MCF 10A (cell line): ENCODE data around the gene SRSF5. TPM values are rescaled to one million over a fixed set of nuclear protein-coding genes. Genes with fewer than 3 reads are reported as not detected.

Experiments
- BruUV-seq: library from RNA; stranded (reverse); fragments of 400-500 nt; replicated peaks from 2 replicates; lab custom pipeline; 2021; lab: Mats Ljungman, UMichigan
- CTCF ChIA-PET: fragments of 300-600 bp; sonication (Branson Sonifier 250); formaldehyde crosslinking; extraction: SDS; loops from one replicate; lab custom pipeline; 2021; ENCODE audit warnings: antibody characterized with exemption, inconsistent platforms; lab: Yijun Ruan, JAX
- POLR2A ChIA-PET: fragments of 300-600, 350-650 bp; sonication (Branson Sonifier 250); formaldehyde crosslinking; extraction: SDS; loops from one replicate; lab custom pipeline; 2020; ENCODE audit warnings: antibody characterized with exemption, inconsistent platforms; lab: Yijun Ruan, JAX
- DNase-seq: peaks from one replicate; pipeline ENCODE4 v3.0.0-alpha.2; 2018; ENCODE audit not compliant: unreplicated experiment
- H3K27ac Mint-ChIP-seq: one replicate; pipeline ENCODE4 v1.8.0; 2022; ENCODE audit warnings: mild to moderate bottlenecking, low read depth, mixed read lengths; ENCODE audit not compliant: unreplicated experiment
- H3K27me3 Mint-ChIP-seq: one replicate; pipeline ENCODE4 v1.8.0; 2022; ENCODE audit warnings: mixed read lengths; ENCODE audit not compliant: insufficient read depth, unreplicated experiment
- H3K36me3 Mint-ChIP-seq: one replicate; pipeline ENCODE4 v1.8.0; 2022; ENCODE audit warnings: mild to moderate bottlenecking, moderate library complexity, mixed read lengths; ENCODE audit not compliant: insufficient read depth, unreplicated experiment
- H3K4me1 Mint-ChIP-seq: one replicate; pipeline ENCODE4 v1.8.0; 2022; ENCODE audit warnings: mixed read lengths; ENCODE audit not compliant: insufficient read depth, unreplicated experiment
- H3K4me3 Mint-ChIP-seq: one replicate; pipeline ENCODE4 v1.8.0; 2022; ENCODE audit warnings: mild to moderate bottlenecking, moderate library complexity, mixed read lengths; ENCODE audit not compliant: unreplicated experiment
- H3K9me3 Mint-ChIP-seq: one replicate; pipeline ENCODE4 v1.8.0; 2022; ENCODE audit warnings: mixed read lengths; ENCODE audit not compliant: unreplicated experiment
- intact Hi-C: fragments of 100-400 bp; cut with micrococcal nuclease; formaldehyde crosslinking; loops from 2 replicates; pipeline ENCODE4 v1.14.1; 2022
- total RNA-seq: library from RNA; stranded (reverse); gene quantifications from 2 replicates; pipeline ENCODE4 v1.2.3, GENCODE V29; 2022
- TF ChIP-seq, protein P1 (sequence below): fragments of 200-600 bp; IDR thresholded peaks from one replicate; pipeline ENCODE4 v1.8.0; 2022; ENCODE audit warnings: antibody characterized with exemption, mild to moderate bottlenecking; ENCODE audit not compliant: unreplicated experiment

The SRSF5 gene
- total RNA-seq, 1 experiment from 2014 or later, result 281 TPM

DNA sequence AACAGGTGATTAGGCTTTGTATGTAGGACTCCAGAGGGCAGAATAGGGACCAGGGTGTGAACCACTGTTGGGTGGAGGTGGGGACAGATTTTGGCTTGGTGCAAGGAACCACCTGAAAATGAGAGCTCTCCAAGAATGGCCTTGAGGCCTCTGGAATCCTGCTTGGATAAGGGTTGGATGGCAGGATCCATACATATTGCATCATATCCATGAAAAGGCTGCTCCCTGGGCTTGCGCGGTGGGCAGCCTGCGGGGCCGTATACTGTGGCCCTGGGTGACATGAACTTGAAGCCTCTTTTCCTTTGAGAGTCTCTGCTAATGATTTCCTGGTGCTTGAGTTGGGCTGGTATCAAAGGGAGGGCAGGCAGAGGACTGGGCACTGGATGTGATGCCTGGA is 31.4 kb downstream of the SRSF5 start:
- ChIA-PET CTCF (no interaction called here), POLR2A (no interaction called here)
- Mint-ChIP-seq H3K4me3 (no peak overlapping the region), H3K27me3 (no peaks in the 10 kb centered on the region), H3K27ac (no peak overlapping the region), H3K4me1 (no peaks in the 10 kb centered on the region), H3K36me3 (no peaks in the 10 kb centered on the region), H3K9me3 (peaks cover 6% of the 10 kb centered on the region)
- BruUV-seq, result no TSS peak
- TF ChIP-seq, protein P1, sequence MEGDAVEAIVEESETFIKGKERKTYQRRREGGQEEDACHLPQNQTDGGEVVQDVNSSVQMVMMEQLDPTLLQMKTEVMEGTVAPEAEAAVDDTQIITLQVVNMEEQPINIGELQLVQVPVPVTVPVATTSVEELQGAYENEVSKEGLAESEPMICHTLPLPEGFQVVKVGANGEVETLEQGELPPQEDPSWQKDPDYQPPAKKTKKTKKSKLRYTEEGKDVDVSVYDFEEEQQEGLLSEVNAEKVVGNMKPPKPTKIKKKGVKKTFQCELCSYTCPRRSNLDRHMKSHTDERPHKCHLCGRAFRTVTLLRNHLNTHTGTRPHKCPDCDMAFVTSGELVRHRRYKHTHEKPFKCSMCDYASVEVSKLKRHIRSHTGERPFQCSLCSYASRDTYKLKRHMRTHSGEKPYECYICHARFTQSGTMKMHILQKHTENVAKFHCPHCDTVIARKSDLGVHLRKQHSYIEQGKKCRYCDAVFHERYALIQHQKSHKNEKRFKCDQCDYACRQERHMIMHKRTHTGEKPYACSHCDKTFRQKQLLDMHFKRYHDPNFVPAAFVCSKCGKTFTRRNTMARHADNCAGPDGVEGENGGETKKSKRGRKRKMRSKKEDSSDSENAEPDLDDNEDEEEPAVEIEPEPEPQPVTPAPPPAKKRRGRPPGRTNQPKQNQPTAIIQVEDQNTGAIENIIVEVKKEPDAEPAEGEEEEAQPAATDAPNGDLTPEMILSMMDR, result no peak
- intact Hi-C loops, result no loop called here
- DNase-seq, result no peak

DNA sequence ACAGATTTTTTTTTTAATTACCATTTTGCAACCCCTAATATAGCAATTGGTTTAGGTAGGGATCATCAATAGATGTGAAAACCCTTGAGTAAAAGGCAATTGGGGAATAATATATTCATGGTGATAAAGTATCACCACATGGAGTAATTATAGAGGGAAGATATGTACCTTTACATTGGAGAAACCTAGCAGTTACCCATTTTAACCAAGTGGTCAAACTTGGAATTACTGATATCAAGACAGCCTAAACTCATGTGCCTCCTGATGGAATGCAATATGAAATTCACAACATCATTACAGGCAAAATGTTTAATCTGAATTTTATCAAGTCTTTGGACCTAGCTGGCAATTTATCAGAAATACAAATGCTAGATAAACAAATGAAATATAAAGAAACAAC is 36.8 kb downstream of the SRSF5 start:
- Mint-ChIP-seq H3K4me1 (no peaks in the 10 kb centered on the region), H3K27ac (no peak overlapping the region), H3K9me3 (peaks cover 6% of the 10 kb centered on the region), H3K27me3 (no peaks in the 10 kb centered on the region), H3K36me3 (no peaks in the 10 kb centered on the region), H3K4me3 (no peak overlapping the region)
- CTCF ChIA-PET, result interaction anchor here (0.6 to 2.0 kb wide), 7 partner anchors 10 to 1055 kb away, joined by 3 to 7 read pairs (median 3); no protein-coding TSS in a partner anchor
- intact Hi-C loops, result no loop called here
- TF ChIP-seq, protein P1, result no peak
- POLR2A ChIA-PET, result no interaction called here
- DNase-seq, result peak; percentile 17
- BruUV-seq, result no TSS peak

DNA sequence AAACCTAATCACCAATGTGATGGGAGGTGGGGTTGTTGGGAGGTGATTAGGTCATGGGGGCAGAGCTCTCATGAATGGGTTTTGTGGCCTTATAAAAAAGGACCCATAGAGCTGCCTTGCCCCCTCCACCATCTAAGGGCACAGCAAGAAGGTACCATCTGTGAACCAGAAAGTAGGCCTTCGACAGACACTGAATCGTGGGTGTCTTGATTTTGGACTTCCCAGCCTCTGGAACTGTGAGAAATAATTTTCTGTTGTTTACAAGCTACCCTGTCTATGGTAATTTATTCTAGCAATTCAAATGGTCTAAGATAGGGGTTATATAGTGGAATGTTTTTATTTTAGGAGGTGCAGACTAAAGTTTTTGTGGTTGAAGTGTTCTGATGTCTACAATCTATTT is 38.0 kb downstream of the SRSF5 start:
- POLR2A ChIA-PET, result interaction anchor here (0.7 kb wide), 2 partner anchors 223 to 360 kb away, joined by 3 read pairs; no protein-coding TSS in a partner anchor
- CTCF ChIA-PET, result interaction anchor here (0.5 to 2.0 kb wide), 4 partner anchors 23 to 780 kb away, joined by 3 to 7 read pairs (median 4); no protein-coding TSS in a partner anchor
- Mint-ChIP-seq H3K36me3 (no peaks in the 10 kb centered on the region), H3K4me3 (no peak overlapping the region), H3K9me3 (peaks cover 6% of the 10 kb centered on the region), H3K4me1 (no peaks in the 10 kb centered on the region), H3K27ac (no peak overlapping the region), H3K27me3 (no peaks in the 10 kb centered on the region)
- BruUV-seq, result no TSS peak
- no peak for DNase-seq
- TF ChIP-seq, protein P1, result no peak
- intact Hi-C loops, result no loop called here

DNA sequence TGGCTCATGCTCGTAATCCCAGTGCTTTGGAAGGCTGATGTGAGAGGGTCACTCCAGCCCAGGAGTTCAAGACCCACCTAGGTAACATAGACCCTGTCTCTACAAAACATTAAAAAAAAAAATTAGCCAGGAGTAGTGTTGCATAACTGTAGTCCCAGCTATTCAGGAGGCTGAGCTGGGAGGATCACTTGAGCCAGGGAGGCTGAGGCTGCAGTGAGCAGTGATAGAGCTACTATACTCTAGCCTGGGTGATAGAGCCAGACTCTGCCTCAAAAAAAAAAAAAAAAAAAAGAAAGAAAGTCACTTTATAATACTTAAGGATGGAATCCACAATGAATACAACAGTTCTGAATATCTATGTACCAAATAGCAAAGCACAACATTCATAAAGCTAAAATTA is 40.2 kb downstream of the SRSF5 start:
- POLR2A ChIA-PET, result no interaction called here
- no peaks in the 10 kb centered on the region for H3K4me1 Mint-ChIP-seq
- H3K36me3 Mint-ChIP-seq, result no peaks in the 10 kb centered on the region

More for the DNA sequence above, 40.2 kb downstream of the SRSF5 start:
- DNase-seq, result no peak
- no peaks in the 10 kb centered on the region for H3K27me3 Mint-ChIP-seq
- H3K4me3 Mint-ChIP-seq, result no peak overlapping the region
- no peaks in the 10 kb centered on the region for H3K9me3 Mint-ChIP-seq
- H3K27ac Mint-ChIP-seq, result peak overlapping the region; percentile 47
- intact Hi-C loops, result no loop called here
- CTCF ChIA-PET, result interaction anchor here (0.6 to 2.2 kb wide), 4 partner anchors 11 to 651 kb away, joined by 3 to 6 read pairs (median 5); no protein-coding TSS in a partner anchor
- no TSS peak for BruUV-seq
- TF ChIP-seq, protein P1, result no peak
